Erythroblast (primary cell): ENCODE data around the gene PCDH9.
"Not testable (repeated sequence)": the region's sequence is repeated elsewhere in the genome, so short reads cannot be mapped to it uniquely, and the experiment has no call there.

Source experiments
- DNase-seq, 2 experiments: peaks; one replicate each; lab custom pipeline; 2025; lab: John Stamatoyannopoulos, UW
- GATA1 ChIP-seq: IDR thresholded peaks from 2 replicates; pipeline ENCODE4 v1.6.1; 2011; ENCODE audit warnings: low read depth, mild to moderate bottlenecking, control low read depth, low read length, moderate library complexity
- POLR2A ChIP-seq: IDR thresholded peaks from 2 replicates; pipeline ENCODE4 v1.6.1; 2011; ENCODE audit warnings: mild to moderate bottlenecking, low read length

The PCDH9 gene

DNA sequence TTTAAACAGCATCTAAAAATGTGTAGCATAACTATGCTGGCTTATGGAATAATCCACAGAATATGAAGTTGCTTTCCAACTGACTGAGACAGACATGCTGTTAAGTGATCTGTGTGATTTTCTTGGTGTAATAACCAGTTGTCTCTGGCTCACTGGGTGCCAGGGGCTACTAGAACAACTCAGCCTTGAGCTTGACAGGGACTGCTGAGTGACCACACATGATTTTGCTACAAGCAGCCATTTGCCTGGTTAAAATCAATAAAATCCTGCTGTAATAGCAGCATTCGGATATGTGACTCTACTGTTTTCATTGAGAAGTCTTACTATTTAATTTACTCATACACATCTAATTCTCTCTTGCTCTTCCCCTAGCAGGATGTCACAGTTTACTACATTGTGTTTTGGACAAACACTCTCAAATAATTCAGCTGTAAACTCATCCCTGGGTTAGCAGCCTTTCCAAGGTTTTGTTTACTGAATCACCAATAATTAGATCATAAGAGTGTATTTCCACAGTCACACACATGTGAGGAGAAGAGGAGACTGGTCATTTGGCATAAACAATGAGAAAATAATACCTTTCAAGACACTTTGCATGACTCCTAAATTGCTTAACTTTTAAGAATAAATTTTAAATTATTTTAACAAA, 426.2 kb downstream of the PCDH9 start:
- no peak for DNase-seq
- TF ChIP-seq GATA1 (no peak), POLR2A (no peak)

DNA sequence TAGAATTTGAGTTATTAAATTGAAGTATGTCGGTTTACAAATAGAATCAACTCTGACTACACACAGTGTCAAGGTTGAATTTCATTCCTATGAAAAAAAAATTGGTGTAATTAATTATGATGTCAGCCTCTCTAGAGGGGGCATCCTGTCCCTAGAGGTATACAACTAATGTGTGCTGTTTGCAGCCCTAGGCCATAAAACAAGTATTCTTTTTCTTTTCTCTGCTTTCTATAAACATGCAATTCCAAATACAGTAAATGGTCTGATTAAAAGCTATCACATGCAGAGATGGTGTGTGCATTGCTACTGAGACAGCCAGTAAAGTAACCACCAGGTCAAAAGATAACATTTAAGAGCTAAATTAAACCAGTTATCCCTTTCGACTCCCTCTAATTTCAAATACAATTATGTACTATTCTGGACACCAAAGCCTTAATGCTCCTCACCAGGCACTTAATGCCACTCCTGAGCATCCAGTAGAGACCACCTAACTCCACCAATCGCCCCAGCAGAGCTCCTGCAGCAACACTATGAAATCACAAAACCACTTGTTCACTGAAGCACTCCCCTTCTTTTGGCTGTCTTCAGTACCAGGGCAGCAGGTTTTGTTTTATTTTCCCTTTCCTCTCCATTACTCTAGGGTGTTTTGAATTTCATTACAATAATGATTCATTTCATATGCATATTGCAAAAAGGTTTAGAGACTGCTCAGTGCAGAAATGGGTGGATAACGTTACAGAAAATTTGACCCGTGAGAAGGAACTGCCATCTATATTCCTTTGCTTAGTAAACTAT, 426.9 kb downstream of the PCDH9 start:
- no peak for TF ChIP-seq POLR2A
- TF ChIP-seq GATA1, result no peak
- no peak for DNase-seq

DNA sequence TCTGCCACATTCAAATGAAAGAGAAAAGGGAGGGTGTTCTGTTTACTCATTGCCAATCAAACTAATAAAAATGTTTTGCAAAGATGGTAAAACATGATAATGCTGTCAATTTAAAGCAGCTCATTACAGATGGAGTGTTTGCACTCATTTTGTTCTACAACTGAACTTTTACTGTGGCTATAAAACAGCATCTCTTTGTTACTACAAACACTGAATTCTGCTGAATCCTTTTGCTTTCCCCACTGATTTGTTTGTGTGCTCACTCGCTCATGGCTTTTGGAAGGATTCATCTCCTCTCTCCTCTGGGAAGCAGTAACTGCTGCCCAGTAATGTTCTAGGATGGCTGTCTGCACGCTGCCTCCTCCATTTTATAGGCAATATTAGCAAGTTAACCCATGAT, 434.5 kb downstream of the PCDH9 start:
- no peak for DNase-seq

GRCh38 chr13:66794340-66795031, 435.6 kb downstream of the PCDH9 start:
- no peak for DNase-seq
- TF ChIP-seq POLR2A (no peak), GATA1 (no peak)

More for the DNA sequence above, 434.5 kb downstream of the PCDH9 start:
- TF ChIP-seq POLR2A (no peak), GATA1 (no peak)

DNA sequence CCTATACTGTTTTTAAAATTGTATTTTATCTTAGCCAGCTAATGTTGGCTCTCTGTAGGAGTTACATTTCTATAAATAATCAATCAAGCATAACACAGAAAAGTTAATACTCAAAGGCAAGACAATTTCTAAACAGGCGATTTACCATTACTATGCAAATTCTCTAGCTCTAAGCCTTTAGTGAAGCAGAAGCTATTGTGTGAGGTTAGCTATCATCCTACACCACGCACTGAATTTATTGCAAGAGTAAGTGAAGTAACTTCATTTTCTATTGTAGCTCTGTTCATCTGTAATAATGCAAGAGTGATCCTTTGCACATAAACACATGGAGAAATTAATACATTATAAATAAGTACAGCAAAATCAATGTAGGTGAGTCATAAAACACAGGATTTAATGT, 439.3 kb downstream of the PCDH9 start:
- no peak for DNase-seq
- TF ChIP-seq POLR2A (no peak), GATA1 (no peak)

DNA sequence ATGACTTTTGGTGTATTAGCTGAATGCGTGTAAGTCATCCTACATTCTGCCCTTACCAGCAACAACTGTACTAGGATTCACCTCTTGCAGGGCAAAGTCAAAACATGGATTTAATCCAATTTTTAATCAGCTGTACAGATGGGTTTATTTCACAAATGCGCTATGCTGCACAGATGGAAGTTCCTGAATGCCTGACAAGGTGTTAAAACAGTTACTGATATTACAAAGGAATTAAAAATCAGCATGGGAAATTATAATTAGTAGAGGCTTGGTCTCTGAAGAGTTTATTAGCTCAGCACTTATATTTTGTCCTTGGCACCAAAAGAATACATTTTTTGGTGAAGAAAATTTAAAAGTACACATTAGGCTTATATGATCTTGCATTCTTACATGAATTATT, 448.9 kb downstream of the PCDH9 start:
- DNase-seq, result no peak
- no peak for TF ChIP-seq GATA1
- no peak for TF ChIP-seq POLR2A

GRCh38 chr13:66780814-66781213, 449.3 kb downstream of the PCDH9 start:
- no peak for DNase-seq

DNA sequence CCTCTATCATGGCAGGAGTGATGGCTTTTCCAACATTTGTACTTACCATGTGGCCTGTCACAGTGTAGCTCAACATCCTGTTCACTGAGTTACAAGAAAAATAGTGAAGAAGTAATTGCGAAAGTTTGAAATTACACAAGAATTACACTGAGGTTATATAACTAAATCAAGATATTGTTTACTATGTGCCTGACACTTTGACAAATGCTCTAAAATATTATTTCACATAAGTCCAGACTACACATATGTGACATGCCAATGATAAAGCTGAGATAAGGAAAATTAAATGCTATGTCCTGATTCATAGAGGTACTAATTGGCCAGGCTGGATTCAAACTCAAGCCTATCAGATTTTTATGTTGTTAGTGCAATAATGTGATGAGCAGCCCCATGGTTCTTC, 451.7 kb downstream of the PCDH9 start:
- no peak for TF ChIP-seq POLR2A
- TF ChIP-seq GATA1, result no peak
- DNase-seq, result no peak

More at GRCh38 chr13:66780814-66781213, 449.3 kb downstream of the PCDH9 start:
- TF ChIP-seq POLR2A, result no peak
- TF ChIP-seq GATA1, result no peak

DNA sequence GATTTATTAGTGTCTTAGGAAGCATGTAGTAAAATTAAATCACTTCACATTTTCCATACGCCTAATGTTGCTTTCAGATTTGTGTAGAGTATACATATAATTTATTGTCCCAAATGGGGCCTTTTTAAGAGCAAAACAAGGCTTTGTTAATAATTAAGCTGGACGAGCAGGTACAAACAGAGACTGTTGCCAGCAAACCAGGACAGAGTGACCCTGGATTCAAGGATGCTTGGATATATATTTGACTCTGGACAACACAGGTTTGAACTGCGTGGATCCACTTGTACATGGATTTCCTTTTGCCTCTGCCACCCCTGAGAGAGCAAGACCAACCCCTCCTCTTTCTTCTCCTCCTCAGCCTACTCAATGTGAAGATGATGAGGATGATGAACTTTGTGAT, 454.9 kb downstream of the PCDH9 start:
- no peak for DNase-seq
- TF ChIP-seq GATA1, result no peak
- TF ChIP-seq POLR2A, result no peak

DNA sequence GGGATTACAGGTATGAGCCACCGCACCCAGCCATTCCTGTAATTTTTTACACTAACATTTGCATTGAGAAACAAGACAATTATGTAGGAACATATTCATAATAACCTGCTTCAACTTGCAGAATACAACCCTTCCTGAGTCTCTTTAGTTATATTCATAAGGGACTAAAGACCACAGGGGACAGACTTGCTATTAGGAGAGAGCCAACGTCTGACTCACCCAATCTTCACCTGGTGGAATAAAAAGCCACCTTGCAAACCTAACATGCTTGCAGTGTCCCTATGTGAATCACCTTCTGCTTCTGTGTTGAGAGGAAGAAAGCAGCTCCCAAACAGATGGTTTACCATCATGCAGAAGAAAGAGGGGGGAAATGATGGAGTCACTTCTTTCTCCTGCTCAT, 456.1 kb downstream of the PCDH9 start:
- TF ChIP-seq POLR2A (no peak), GATA1 (no peak)
- DNase-seq, result no peak

- TF ChIP-seq POLR2A, result no peak
- TF ChIP-seq GATA1, result no peak
- no peak for DNase-seq
These were observed 464.6 kb downstream of the PCDH9 start for GRCh38 chr13:66765559-66765958.

DNA sequence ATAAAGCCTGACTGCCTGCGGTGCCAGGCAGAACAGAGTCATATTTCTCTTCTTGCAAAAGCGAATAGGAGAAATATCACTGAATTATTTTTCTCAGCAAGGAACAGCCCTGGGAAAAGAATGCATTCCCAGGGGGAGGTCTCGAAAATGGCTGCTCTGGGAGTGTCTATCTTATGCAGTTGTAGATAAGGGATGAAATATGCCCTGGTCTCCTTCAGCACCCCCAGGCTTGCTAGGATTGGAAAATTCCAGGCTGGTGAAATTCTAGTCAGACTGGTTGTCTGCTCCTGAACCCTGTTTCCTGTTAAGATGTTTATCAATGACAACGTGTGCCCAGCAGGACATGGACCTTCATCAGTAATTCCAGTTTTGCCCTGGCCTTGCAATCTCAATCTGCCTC, 469.5 kb downstream of the PCDH9 start:
- not testable (repeated sequence) for DNase-seq

DNA sequence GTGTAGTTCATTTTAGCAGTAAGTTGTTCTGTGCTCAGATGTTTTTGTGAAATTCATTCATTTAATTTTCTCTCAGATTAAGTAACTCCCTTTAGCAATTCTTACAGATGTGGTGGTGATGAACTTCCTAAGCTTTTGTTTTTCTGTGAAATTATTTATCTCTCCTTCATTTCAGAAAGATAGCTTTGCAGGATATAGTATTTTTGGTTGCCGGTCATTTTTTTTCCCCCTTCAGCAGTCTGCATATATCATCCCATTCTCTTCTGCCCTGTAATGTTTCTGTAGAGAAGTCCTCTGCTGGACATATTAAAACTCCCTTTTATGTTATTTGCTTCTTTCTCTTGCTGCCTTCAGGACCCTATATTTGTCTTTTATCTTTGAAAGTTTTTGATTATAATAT, 470.2 kb downstream of the PCDH9 start:
- TF ChIP-seq GATA1, result no peak
- DNase-seq, result no peak

- no peak for DNase-seq
- no peak for TF ChIP-seq GATA1
- no peak for TF ChIP-seq POLR2A
These were observed 478.4 kb downstream of the PCDH9 start for GRCh38 chr13:66751691-66752090.

DNA sequence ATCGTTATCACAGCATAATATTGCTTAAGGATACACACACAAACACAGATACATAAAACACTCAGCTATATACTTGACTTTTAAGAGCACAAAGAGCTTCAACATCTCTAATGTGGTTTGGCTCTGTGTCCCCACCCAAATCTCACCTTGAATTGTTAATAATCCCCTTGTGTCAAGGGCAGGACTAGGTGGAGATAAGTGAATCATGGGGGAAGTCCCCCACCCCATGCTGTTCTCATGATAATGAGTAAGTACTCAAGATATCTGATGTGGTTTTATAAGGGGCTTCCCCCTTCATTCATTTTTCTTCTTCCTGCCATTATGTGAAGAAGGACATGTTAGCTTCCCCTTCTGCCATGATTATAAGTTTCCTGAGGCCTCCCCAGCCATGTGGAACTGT, 481.4 kb downstream of the PCDH9 start:
- no peak for DNase-seq
- TF ChIP-seq POLR2A, result no peak
- TF ChIP-seq GATA1, result no peak
